ENCODE data around the gene AMPD2.

Gene AMPD2

GRCh38 chr1:109618661-109619575, 719 bp upstream of the AMPD2 start:
- no peak for DNase-seq (ENCODE audit: insufficient read length)
- TF ChIP-seq POLR2A (IDR thresholded peaks at IDR 0.05; ENCODE audit: low read depth, low read length) (no peak), TAF1 (IDR thresholded peaks at IDR 0.05; ENCODE audit: borderline replicate concordance, low read depth, low read length) (no peak), POLR2AphosphoS5 (IDR thresholded peaks at IDR 0.05; ENCODE audit: low read depth, low read length) (no peak)
- no peak for FAIRE-seq

DNA sequence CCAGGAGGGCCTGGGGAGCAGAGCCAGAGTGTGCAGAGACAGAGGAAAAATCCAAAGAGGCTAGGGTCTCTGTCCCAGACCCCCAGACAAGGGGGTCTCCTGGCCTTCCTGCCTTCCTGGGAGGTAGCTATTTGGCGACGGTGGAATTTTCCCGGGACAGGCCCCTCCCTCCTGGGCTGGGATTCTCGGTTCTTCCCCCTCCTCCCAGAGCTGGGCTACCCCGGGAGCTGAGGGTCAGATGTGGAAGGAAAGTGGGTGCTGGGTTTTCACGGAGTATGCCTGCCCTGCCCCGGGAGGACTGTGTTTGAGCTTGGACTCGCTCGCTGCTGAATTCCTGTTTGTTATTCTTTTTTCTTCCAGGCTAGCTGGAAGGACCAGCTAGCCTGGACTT, 759 bp downstream of the AMPD2 start:
- TF ChIP-seq POLR2A (IDR thresholded peaks at IDR 0.05; ENCODE audit: low read depth, low read length): no peak
- TF ChIP-seq POLR2AphosphoS5 (IDR thresholded peaks at IDR 0.05; ENCODE audit: low read depth, low read length): no peak
- no peak for TF ChIP-seq TAF1 (IDR thresholded peaks at IDR 0.05; ENCODE audit: borderline replicate concordance, low read depth, low read length)
- no peak for DNase-seq (ENCODE audit: insufficient read length)
- FAIRE-seq: no peak

GRCh38 chr1:109620841-109621286, 1.2 kb downstream of the AMPD2 start:
- TF ChIP-seq POLR2A (IDR thresholded peaks at IDR 0.05; ENCODE audit: low read depth, low read length) (peak; percentile 27; the same call in 1 of the 2 replicates), POLR2AphosphoS5 (IDR thresholded peaks at IDR 0.05; ENCODE audit: low read depth, low read length) (0 out of 2 replicates have a peak, but pooled peaks have one; percentile 17), TAF1 (IDR thresholded peaks at IDR 0.05; ENCODE audit: borderline replicate concordance, low read depth, low read length) (no peak)
- peak; percentile 86 for FAIRE-seq
- DNase-seq (ENCODE audit: insufficient read length): peak; percentile 95

DNA sequence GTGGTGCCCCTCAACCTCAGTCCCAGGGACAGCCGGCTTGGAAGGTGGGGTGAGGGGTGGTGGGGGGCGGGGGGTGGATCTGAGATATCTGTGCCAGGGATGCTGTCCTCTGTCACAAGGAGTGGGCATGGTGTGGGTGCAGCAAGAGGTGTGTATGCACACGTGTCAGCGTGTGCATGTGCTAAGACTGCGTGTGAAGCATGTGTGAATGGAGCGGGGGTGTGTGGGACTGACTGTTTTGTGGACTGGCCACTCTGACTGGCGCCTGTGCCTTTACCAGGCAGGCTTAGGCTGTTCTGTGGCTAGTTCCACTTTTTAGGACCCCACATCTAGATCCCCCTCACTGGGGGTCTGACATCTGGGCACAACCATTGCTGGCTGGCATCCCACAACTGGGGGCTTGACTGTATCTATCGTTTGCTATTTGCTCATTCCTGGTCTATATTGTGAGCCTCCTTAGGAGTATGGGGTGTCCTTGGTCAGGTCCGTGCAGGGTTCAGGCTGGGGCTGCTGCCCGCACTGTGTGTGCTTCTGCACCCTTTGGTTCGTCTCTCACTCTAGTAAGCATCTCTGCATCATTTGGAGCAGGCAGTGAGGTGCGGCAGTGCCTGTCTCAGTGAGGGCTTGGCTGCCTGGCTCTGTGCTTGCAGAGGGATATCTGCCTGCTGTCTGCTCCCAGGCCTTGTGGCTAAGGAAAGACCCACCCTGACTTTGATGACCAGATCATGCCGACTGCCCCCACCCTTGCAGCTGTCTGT, 1.9 kb downstream of the AMPD2 start:
- no peak for DNase-seq (ENCODE audit: insufficient read length)
- TF ChIP-seq POLR2AphosphoS5 (IDR thresholded peaks at IDR 0.05; ENCODE audit: low read depth, low read length) (no peak), POLR2A (IDR thresholded peaks at IDR 0.05; ENCODE audit: low read depth, low read length) (no peak), TAF1 (IDR thresholded peaks at IDR 0.05; ENCODE audit: borderline replicate concordance, low read depth, low read length) (no peak)
- no peak for FAIRE-seq

DNA sequence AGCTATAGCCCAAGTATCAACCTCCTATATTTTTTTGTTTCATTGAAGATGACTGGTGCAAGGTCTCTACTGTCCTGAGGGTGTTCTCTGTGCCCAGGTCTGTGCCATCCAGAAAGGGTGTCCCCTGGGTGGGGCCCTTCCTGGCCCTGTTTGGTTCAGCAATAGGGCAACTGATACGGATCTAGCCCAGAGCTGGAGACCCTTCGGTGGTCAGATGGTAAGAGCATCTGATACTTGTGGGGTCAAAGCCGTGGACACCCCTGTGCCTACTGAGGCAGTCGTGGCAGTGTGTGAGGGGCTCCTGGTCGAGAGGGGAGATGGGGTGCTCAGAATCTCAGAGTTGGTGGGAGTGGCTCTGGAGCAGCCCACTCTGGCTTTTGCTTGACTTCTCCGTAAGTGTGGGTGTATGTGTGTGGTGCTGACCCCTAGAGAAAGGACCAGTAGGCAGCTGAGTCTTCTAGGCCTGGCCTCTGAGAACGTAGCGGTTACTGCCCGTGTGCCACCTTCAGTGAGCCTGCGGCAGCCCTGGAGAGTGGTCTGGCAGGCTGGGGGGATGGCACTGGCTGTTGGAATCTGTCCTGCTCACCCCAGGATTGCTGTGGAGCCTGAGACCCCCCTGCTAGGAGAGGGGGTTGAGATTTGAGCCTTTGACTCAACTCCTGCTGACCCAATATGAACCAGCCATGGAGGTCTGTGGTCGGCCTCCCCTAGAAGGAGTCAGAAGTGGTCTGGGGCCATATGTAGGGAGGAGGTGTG, 2.7 kb downstream of the AMPD2 start:
- no peak for FAIRE-seq
- TF ChIP-seq POLR2A (IDR thresholded peaks at IDR 0.05; ENCODE audit: low read depth, low read length) (no peak), POLR2AphosphoS5 (IDR thresholded peaks at IDR 0.05; ENCODE audit: low read depth, low read length) (no peak), TAF1 (IDR thresholded peaks at IDR 0.05; ENCODE audit: borderline replicate concordance, low read depth, low read length) (no peak)

DNA sequence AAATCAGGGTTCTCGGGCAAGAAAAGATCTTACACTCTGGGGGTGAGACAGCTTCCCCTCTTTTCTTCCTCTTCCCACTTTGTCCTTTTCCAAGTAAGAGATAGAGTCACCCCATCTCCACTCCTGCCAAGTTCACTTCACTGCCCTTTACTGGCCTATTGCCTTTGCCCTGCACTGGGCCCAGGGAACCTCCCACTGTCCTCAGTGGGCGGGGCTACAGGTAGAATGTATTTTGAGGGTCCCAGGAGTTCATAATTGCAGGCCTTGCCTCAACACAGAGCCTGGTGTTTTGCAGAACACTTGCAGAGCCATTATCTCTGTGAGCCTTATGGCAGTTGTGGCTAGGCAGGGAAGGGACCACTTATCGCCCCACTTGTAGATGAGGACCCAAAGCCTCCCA, 3.3 kb downstream of the AMPD2 start:
- TF ChIP-seq TAF1 (IDR thresholded peaks at IDR 0.05; ENCODE audit: borderline replicate concordance, low read depth, low read length) (no peak), POLR2AphosphoS5 (IDR thresholded peaks at IDR 0.05; ENCODE audit: low read depth, low read length) (no peak), POLR2A (IDR thresholded peaks at IDR 0.05; ENCODE audit: low read depth, low read length) (no peak)
- DNase-seq (ENCODE audit: insufficient read length) (no peak), FAIRE-seq (no peak)

More for the DNA sequence above, 2.7 kb downstream of the AMPD2 start:
- DNase-seq (ENCODE audit: insufficient read length): no peak

DNA sequence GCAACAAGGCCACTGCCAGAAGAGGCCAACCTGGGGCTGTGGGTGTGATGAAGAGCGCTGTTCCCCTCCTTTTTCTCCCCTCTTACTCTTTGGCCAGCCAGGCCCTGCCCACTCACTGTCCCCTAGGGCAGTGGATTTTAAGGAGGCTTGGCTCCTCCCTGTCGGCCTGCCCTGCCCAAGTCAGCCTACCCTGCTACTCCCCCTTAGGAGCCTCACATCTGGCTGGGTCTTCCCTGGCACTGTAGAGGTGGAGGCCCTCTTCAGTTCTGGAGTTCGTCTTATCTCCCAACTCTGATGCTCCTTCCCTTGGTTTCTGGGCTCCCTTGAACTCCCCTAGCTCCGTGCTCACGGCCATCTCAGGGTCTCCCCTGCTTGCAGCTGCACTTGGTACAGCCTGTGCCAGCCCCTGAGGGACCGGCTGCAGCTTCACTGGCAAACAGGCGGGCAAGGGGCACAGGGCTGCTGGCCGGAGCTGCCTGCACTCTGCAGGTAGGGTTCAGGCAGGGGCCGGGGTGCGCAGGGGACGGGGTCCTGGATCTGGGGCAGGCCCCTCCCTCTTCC, 4.0 kb downstream of the AMPD2 start:
- TF ChIP-seq TAF1 (IDR thresholded peaks at IDR 0.05; ENCODE audit: borderline replicate concordance, low read depth, low read length): no peak
- TF ChIP-seq POLR2A (IDR thresholded peaks at IDR 0.05; ENCODE audit: low read depth, low read length): no peak
- TF ChIP-seq POLR2AphosphoS5 (IDR thresholded peaks at IDR 0.05; ENCODE audit: low read depth, low read length): no peak
- DNase-seq (ENCODE audit: insufficient read length): no peak
- FAIRE-seq: no peak

DNA sequence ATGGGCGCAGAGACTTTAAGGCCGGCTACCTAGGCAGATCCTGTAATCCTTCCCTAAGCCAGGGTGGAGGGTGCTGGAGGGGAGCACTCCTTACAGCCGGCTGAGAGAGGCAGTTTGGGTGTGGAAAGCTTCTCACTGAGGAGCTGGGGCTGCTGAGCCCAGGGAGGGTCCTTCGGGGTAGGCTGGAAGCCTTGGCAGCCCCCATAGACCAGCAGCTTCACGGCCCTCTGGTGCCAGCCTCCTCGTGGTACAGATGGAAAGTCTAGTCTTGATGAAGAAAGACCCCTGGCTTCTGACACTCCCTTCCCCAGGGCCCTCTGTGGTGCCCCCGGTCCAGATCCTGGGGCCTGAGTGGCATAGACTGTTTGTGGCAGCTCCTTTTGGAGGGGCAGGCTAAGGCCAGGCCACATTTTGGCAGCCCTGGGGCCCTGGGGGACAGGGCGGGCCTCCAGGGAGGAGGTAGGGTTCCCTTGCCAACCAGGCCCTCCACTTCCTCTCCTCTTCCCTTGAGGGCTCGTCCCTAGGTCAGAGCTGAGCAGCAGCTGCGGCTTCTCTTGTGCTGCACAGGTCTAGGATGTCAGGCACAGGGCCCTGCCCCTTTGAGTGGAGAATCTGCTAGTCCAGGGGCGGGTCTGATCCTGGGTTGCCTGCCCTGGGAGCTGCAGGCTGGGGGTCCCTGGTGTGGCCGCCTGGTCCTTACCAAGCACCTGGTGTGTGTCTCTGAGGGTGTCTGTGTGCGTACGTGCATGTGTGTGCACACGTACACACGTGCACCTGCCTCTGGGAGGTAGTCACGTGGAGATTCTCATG, 4.8 kb downstream of the AMPD2 start:
- no peak for TF ChIP-seq POLR2A (IDR thresholded peaks at IDR 0.05; ENCODE audit: low read depth, low read length)
- TF ChIP-seq POLR2AphosphoS5 (IDR thresholded peaks at IDR 0.05; ENCODE audit: low read depth, low read length): no peak
- no peak for TF ChIP-seq TAF1 (IDR thresholded peaks at IDR 0.05; ENCODE audit: borderline replicate concordance, low read depth, low read length)

GRCh38 chr1:109625176-109625575, 5.5 kb downstream of the AMPD2 start:
- DNase-seq (ENCODE audit: insufficient read length) (no peak), FAIRE-seq (no peak)
- no peak for TF ChIP-seq POLR2AphosphoS5 (IDR thresholded peaks at IDR 0.05; ENCODE audit: low read depth, low read length)
- no peak for TF ChIP-seq TAF1 (IDR thresholded peaks at IDR 0.05; ENCODE audit: borderline replicate concordance, low read depth, low read length)
- no peak for TF ChIP-seq POLR2A (IDR thresholded peaks at IDR 0.05; ENCODE audit: low read depth, low read length)

More for the DNA sequence above, 4.8 kb downstream of the AMPD2 start:
- DNase-seq (ENCODE audit: insufficient read length): no peak
- FAIRE-seq: no peak
